B cell (primary cell): Measurements from ENCODE around the gene IMMP2L.

Experiments used
- EZH2 ChIP-seq: IDR thresholded peaks from 2 replicates; pipeline ENCODE4 v1.6.1; 2012; ENCODE audit warnings: borderline replicate concordance, low read depth, mild to moderate bottlenecking, moderate library complexity, low read length; ENCODE audit not compliant: insufficient read depth, poor library complexity, severe bottlenecking
- TF ChIP-seq, protein P1 (sequence below): fragments of 200-600 bp; IDR thresholded peaks from one replicate; pipeline ENCODE4 v1.8.0; 2022; ENCODE audit warnings: antibody characterized with exemption, mild to moderate bottlenecking

DNA sequence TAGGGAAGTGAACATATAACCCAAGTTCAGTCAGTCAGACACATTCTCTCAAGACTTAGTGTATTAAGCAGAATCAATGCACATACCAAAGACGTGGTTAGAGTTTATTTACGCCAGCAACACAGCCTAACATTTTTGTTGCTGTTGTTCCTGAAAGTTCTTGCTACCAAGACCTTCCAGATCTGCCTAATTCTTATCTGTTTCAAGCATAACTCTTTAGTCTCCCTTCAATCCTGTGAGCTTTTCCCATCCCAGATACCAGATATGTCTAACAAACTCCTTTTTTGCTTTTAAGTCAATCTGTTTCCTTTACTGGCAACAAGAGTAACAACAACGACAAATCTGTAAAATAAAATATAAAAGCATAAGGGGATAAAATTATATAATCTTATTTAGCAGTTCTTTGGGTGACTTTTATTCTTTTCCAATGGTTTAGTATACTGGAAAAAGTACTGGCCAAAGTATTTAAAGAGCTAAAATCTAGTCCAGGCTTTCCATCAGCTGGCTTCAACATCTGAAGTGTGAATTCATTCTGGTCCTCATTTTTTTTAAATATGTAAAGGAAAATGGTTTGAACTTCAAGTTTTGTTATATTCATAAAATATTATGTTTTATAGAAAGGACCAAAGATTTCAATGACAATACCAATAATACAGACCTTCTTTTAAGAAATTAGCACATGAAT is 193.8 kb downstream of the IMMP2L start:
- TF ChIP-seq, protein P1, sequence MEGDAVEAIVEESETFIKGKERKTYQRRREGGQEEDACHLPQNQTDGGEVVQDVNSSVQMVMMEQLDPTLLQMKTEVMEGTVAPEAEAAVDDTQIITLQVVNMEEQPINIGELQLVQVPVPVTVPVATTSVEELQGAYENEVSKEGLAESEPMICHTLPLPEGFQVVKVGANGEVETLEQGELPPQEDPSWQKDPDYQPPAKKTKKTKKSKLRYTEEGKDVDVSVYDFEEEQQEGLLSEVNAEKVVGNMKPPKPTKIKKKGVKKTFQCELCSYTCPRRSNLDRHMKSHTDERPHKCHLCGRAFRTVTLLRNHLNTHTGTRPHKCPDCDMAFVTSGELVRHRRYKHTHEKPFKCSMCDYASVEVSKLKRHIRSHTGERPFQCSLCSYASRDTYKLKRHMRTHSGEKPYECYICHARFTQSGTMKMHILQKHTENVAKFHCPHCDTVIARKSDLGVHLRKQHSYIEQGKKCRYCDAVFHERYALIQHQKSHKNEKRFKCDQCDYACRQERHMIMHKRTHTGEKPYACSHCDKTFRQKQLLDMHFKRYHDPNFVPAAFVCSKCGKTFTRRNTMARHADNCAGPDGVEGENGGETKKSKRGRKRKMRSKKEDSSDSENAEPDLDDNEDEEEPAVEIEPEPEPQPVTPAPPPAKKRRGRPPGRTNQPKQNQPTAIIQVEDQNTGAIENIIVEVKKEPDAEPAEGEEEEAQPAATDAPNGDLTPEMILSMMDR = no peak
- no peak for TF ChIP-seq EZH2
